Measurements from ENCODE around the gene DHX34. TPM values are rescaled to one million over a fixed set of nuclear protein-coding genes. Genes with fewer than 3 reads are reported as not detected.
A peak's percentile ranks its signal among the peaks of the same experiment; 100 is the strongest.

Gene DHX34
- total and polyA plus RNA-seq, 9 donors: 2.6 to 21.3 (median 15.3) TPM

- Histone ChIP-seq H3K27me3 (no peaks in the 10 kb centered on the region), H3K36me3 (no peaks in the 10 kb centered on the region), H3K9me3 (no peaks in the 10 kb centered on the region), H3K4me3 (no peak overlapping the region), H3K4me1 (ENCODE audit: insufficient read depth) (peaks cover 3% of the 10 kb centered on the region), H3K27ac (no peak overlapping the region)
- TF ChIP-seq CTCF (IDR thresholded peaks at IDR 0.05) (no peak), EP300 (IDR thresholded peaks at IDR 0.05) (no peak), POLR2A (IDR thresholded peaks at IDR 0.05) (no peak)
- WGBS, 3 donors: 53 to 67% (median 59%) methylated on average over 18 of the region's 18 CpGs
- no peak for DNase-seq
- intact Hi-C loops (cut with DNase I): loop anchor here in 1 of 4 donors (10.0 kb wide), 1 partner anchor 112 kb away; the partner anchor contains the start of gene C5AR1
These were observed 68.1 kb downstream of the DHX34 start for GRCh38 chr19:47417107-47417745.

- peak overlapping the region; percentile 71 for H3K4me3 ChIP-seq
These were observed 68.9 kb downstream of the DHX34 start for GRCh38 chr19:47417746-47418691.

GRCh38 chr19:47418692-47419029, 69.5 kb downstream of the DHX34 start:
- intact Hi-C loops (cut with DNase I): loop anchor here in 1 of 4 donors (10.0 kb wide), 1 partner anchor 114 kb away; the partner anchor contains the start of gene C5AR1
- Histone ChIP-seq H3K4me1 (ENCODE audit: insufficient read depth) (peaks cover 3% of the 10 kb centered on the region), H3K36me3 (no peaks in the 10 kb centered on the region), H3K9me3 (no peaks in the 10 kb centered on the region), H3K27ac (peak overlapping the region in 1 of 2 donors; percentile 75), H3K27me3 (no peaks in the 10 kb centered on the region), H3K4me3 (peak overlapping the region; percentile 71)
- DNase-seq: no peak
- WGBS, 3 donors: 0 to 1% (median 0%) methylated on average over 9 of the region's 9 CpGs
- TF ChIP-seq EP300 (IDR thresholded peaks at IDR 0.05) (no peak), CTCF (IDR thresholded peaks at IDR 0.05) (no peak), POLR2A (IDR thresholded peaks at IDR 0.05) (no peak)

More at GRCh38 chr19:47417746-47418691, 68.9 kb downstream of the DHX34 start:
- intact Hi-C loops (cut with DNase I): loop anchor here in 1 of 4 donors (10.0 kb wide), 1 partner anchor 113 kb away; the partner anchor contains the start of gene C5AR1
- Histone ChIP-seq H3K4me1 (ENCODE audit: insufficient read depth) (peaks cover 3% of the 10 kb centered on the region), H3K27ac (no peak overlapping the region), H3K36me3 (no peaks in the 10 kb centered on the region), H3K27me3 (no peaks in the 10 kb centered on the region), H3K9me3 (no peaks in the 10 kb centered on the region)
- 12 to 17% (median 15%) methylated on average over 34 of the region's 34 CpGs for WGBS, 3 donors
- no peak for TF ChIP-seq POLR2A (IDR thresholded peaks at IDR 0.05)
- no peak for TF ChIP-seq EP300 (IDR thresholded peaks at IDR 0.05)
- TF ChIP-seq CTCF (IDR thresholded peaks at IDR 0.05): no peak
- no peak for DNase-seq

GRCh38 chr19:47419030-47419783, 70.1 kb downstream of the DHX34 start, which contains the start of gene MEIS3:
Gene MEIS3, minus strand, starts transcription at chr19:47419527. Its CDS starts 446 bp downstream, at chr19:47419081.
- Histone ChIP-seq H3K9me3 (no peaks in the 10 kb centered on the region), H3K4me1 (ENCODE audit: insufficient read depth) (peaks cover 3% of the 10 kb centered on the region), H3K4me3 (peak within 1 kb of the TSS; percentile 71), H3K36me3 (no peaks in the 10 kb centered on the region), H3K27me3 (no peaks in the 10 kb centered on the region), H3K27ac (peak within 1 kb of the TSS in 1 of 2 donors; percentile 75)
- TF ChIP-seq POLR2A (IDR thresholded peaks at IDR 0.05): no peak
- no peak for TF ChIP-seq EP300 (IDR thresholded peaks at IDR 0.05)
- TF ChIP-seq CTCF (IDR thresholded peaks at IDR 0.05): no peak
- intact Hi-C loops (cut with DNase I): loop anchor here in 1 of 4 donors (10.0 kb wide), 1 partner anchor 114 kb away; the partner anchor contains the start of gene C5AR1
- 1% methylated on average over 10 to 68 of the region's 70 CpGs for WGBS, 3 donors
- peak in 3 of 5 donors; percentile 44 to 64 (median 51) for DNase-seq

All from ovary (tissue), 9 donors.